ENCODE measurements around the gene C7orf57.
A peak's percentile ranks its signal among the peaks of the same experiment; 100 is the strongest.

GRCh38 chr7:47988496-47989386, 46.6 kb upstream of the C7orf57 start:
- no peak for TF ChIP-seq POLR2AphosphoS5 (IDR thresholded peaks at IDR 0.05; ENCODE audit: insufficient read depth, low read depth, low read length)
- no peak for TF ChIP-seq JUN (IDR thresholded peaks at IDR 0.05; ENCODE audit: borderline replicate concordance, insufficient read depth, insufficient read length, low read depth)
- peak; percentile 44 to 51 for TF ChIP-seq CTCF (IDR thresholded peaks at IDR 0.05; ENCODE audit: extremely low read depth in 1 of 2, insufficient read depth in 1 of 2, low read depth in 1 of 2, low read length in 2 of 2)
- TF ChIP-seq MYC (IDR thresholded peaks at IDR 0.05; ENCODE audit: low read depth, low read length) = no peak
